CD14-positive monocyte (primary cell): Measurements from ENCODE around the gene TOM1L2. TPM values are rescaled to one million over a fixed set of nuclear protein-coding genes. Genes with fewer than 3 reads are reported as not detected.
A peak's percentile ranks its signal among the peaks of the same experiment; 100 is the strongest.

Source experiments
- DNase-seq, 3 donors: peaks; one replicate each; pipeline ENCODE4 v3.0.0-alpha.2; 2011 to 2022
- H2AFZ ChIP-seq: 2 replicates; pipeline ENCODE4 v1.6.0; 2012; ENCODE audit warnings: mild to moderate bottlenecking, low read depth, low read length, inconsistent platforms; ENCODE audit not compliant: insufficient read depth, poor library complexity, severe bottlenecking
- H3K27ac ChIP-seq, 2 donors: 1 replicate in 1 of 2; 2 replicates in 1 of 2; pipeline ENCODE4 v1.5.1; 2012 to 2013; ENCODE audit warnings: low read length in 2 of 2, control low read depth in 1 of 2, inconsistent platforms in 1 of 2, low read depth in 1 of 2, mild to moderate bottlenecking in 1 of 2
- H3K27me3 ChIP-seq, 2 donors: one replicate each; pipeline versions ENCODE4 v1.6.0 to v1.6.1; 2011 to 2013; ENCODE audit warnings: low read length in 2 of 2; ENCODE audit not compliant: control insufficient read depth in 2 of 2, insufficient read depth in 2 of 2
- H3K36me3 ChIP-seq, 2 donors: replicated peaks in 1 of 2; 1 replicate in 1 of 2; 2 replicates in 1 of 2; pipeline versions ENCODE4 v1.5.1 to v1.6.1; 2012 to 2013; ENCODE audit warnings: low read length in 2 of 2, control low read depth in 1 of 2, inconsistent platforms in 1 of 2, mild to moderate bottlenecking in 1 of 2; ENCODE audit not compliant: insufficient read depth in 2 of 2, control insufficient read depth in 1 of 2
- H3K4me1 ChIP-seq, 2 donors: 1 replicate in 1 of 2; 2 replicates in 1 of 2; pipeline versions ENCODE4 v1.5.1 to v1.6.1; 2012 to 2013; ENCODE audit warnings: low read length in 2 of 2, control low read depth in 1 of 2, inconsistent platforms in 1 of 2, mild to moderate bottlenecking in 1 of 2, moderate library complexity in 1 of 2; ENCODE audit not compliant: insufficient read depth in 2 of 2, control insufficient read depth in 1 of 2
- H3K4me2 ChIP-seq: replicated peaks from 2 replicates; pipeline ENCODE3; 2012; ENCODE audit warnings: low read length, moderate library complexity, mild to moderate bottlenecking; ENCODE audit not compliant: poor library complexity, severe bottlenecking; ENCODE audit errors: extremely low read depth
- H3K4me3 ChIP-seq, 3 experiments: fragments of 200-600 bp in 1 of 3; sonication (generic) in 1 of 3; replicated peaks in 1 of 3; 1 replicate in 2 of 3; 2 replicates in 1 of 3; pipeline ENCODE4 v1.5.1; 2011 to 2013; ENCODE audit warnings: low read length in 3 of 3, mild to moderate bottlenecking in 3 of 3, control low read depth in 2 of 3, low read depth in 2 of 3, inconsistent platforms in 1 of 3, moderate library complexity in 1 of 3
- H3K79me2 ChIP-seq: 2 replicates; pipeline ENCODE4 v1.6.0; 2012; ENCODE audit warnings: mild to moderate bottlenecking, control low read depth, inconsistent platforms, low read length, moderate library complexity; ENCODE audit not compliant: insufficient read depth
- H3K9ac ChIP-seq: 2 replicates; pipeline ENCODE4 v1.6.0; 2017; ENCODE audit warnings: low read length, mild to moderate bottlenecking; ENCODE audit not compliant: insufficient read depth, poor library complexity, severe bottlenecking
- H3K9me3 ChIP-seq, 2 donors: replicated peaks in 1 of 2; 1 replicate in 1 of 2; 2 replicates in 1 of 2; pipeline versions ENCODE4 v1.5.1 to v1.6.1; 2012 to 2013; ENCODE audit warnings: low read length in 2 of 2, control low read depth in 1 of 2; ENCODE audit not compliant: control insufficient read depth in 1 of 2, insufficient read depth in 1 of 2
- H4K20me1 ChIP-seq: 2 replicates; pipeline ENCODE4 v1.6.0; 2012; ENCODE audit warnings: mild to moderate bottlenecking, low read length, control low read depth, moderate library complexity; ENCODE audit not compliant: insufficient read depth
- H3K27ac Mint-ChIP-seq, 7 donors: one replicate each; pipeline ENCODE4 v1.8.0; 2020; ENCODE audit warnings: mild to moderate bottlenecking in 7 of 7, mixed read lengths in 7 of 7, moderate library complexity in 6 of 7, inconsistent platforms in 2 of 7
- H3K27me3 Mint-ChIP-seq, 3 donors: one replicate each; pipeline ENCODE4 v1.8.0; 2021 to 2022; ENCODE audit warnings: low read depth in 3 of 3, mild to moderate bottlenecking in 3 of 3, mixed read lengths in 3 of 3, moderate library complexity in 3 of 3, inconsistent platforms in 1 of 3
- H3K36me3 Mint-ChIP-seq, 2 donors: one replicate each; pipeline ENCODE4 v1.8.0; 2020; ENCODE audit warnings: mixed read lengths in 2 of 2, inconsistent platforms in 1 of 2, mild to moderate bottlenecking in 1 of 2
- H3K4me1 Mint-ChIP-seq: one replicate; pipeline ENCODE4 v1.8.0; 2020; ENCODE audit warnings: mild to moderate bottlenecking, mixed read lengths
- H3K4me3 Mint-ChIP-seq, 2 donors: one replicate each; pipeline ENCODE4 v1.8.0; 2020; ENCODE audit warnings: mild to moderate bottlenecking in 2 of 2, mixed read lengths in 2 of 2, moderate library complexity in 1 of 2
- H3K9me3 Mint-ChIP-seq, 7 donors: one replicate each; pipeline ENCODE4 v1.8.0; 2020 to 2022; ENCODE audit warnings: mixed read lengths in 7 of 7, mild to moderate bottlenecking in 6 of 7, moderate library complexity in 6 of 7, inconsistent platforms in 2 of 7
- CTCF ChIP-seq: fragments of 200-600 bp; IDR thresholded peaks from one replicate; pipeline ENCODE4 v1.8.0; 2022; ENCODE audit warnings: antibody characterized with exemption, mild to moderate bottlenecking
- WGBS: methylation state at CpG from one replicate; pipeline ENCODE4 v1.1.5; 2013; ENCODE audit warnings: missing lambda C conversion rate; ENCODE audit not compliant: insufficient coverage; 5-methylcytosine and 5-hydroxymethylcytosine counted together
- intact Hi-C, 2 donors: fragments of 100-400 bp; cut with micrococcal nuclease; formaldehyde crosslinking; loops; one replicate each; pipeline versions ENCODE4 v1.15.0 to v1.15.1; 2023
- polyA plus RNA-seq, 3 donors: library from polyadenylated mRNA; depleted of rRNA in 1 of 3; unstranded in 2 of 3; stranded (reverse) in 1 of 3; fragments of 300-500 nt in 2 of 3; fragments of >200 nt in 1 of 3; fragmentation: Illumina TruSeq in 2 of 3; gene quantifications; 1 replicate in 2 of 3; 2 replicates in 1 of 3; pipeline ENCODE4 v1.2.3, GENCODE V29; 2012 to 2021

The TOM1L2 gene
- polyA plus RNA-seq, 3 donors, result 1.7 to 28.2 (median 2.8) TPM

GRCh38 chr17:17852930-17853329 is 119.3 kb downstream of the TOM1L2 start:
- intact Hi-C loops, result no loop called here
- 100% methylated on average over 1 of the region's 3 CpGs for WGBS
- no peaks in the 10 kb centered on the region for H3K9me3 Mint-ChIP-seq
- H3K4me2 ChIP-seq, result no peak overlapping the region
- no peaks in the 10 kb centered on the region for H3K27me3 ChIP-seq
- no peak overlapping the region for H3K4me3 Mint-ChIP-seq
- no peak overlapping the region for H3K9ac ChIP-seq
- DNase-seq, result no peak
- H3K27me3 Mint-ChIP-seq, result no peaks in the 10 kb centered on the region
- peaks cover 3 to 16% of the 10 kb centered on the region in 2 donors for H3K36me3 ChIP-seq
- no peak overlapping the region for H3K27ac ChIP-seq
- peaks cover 21 to 25% of the 10 kb centered on the region in 2 donors for H3K36me3 Mint-ChIP-seq
- H3K79me2 ChIP-seq, result no peaks in the 10 kb centered on the region
- peaks cover 27% of the 10 kb centered on the region for H3K4me1 Mint-ChIP-seq
- no peaks in the 10 kb centered on the region for H3K9me3 ChIP-seq
- H3K4me1 ChIP-seq, result peaks cover 26 to 29% of the 10 kb centered on the region in 2 donors
- H3K27ac Mint-ChIP-seq, result no peak overlapping the region
- no peak overlapping the region for H2AFZ ChIP-seq
- no peak for TF ChIP-seq CTCF
- no peak overlapping the region for H3K4me3 ChIP-seq
- H4K20me1 ChIP-seq, result no peaks in the 10 kb centered on the region

- TF ChIP-seq CTCF, result no peak
- Histone ChIP-seq H3K9me3 (no peaks in the 10 kb centered on the region), H3K4me2 (no peak overlapping the region), H3K4me3 (no peak overlapping the region), H4K20me1 (no peaks in the 10 kb centered on the region), H3K79me2 (no peaks in the 10 kb centered on the region), H3K4me1 (peaks cover 26 to 29% of the 10 kb centered on the region in 2 donors), H3K36me3 (peaks cover 7 to 27% of the 10 kb centered on the region in 2 donors), H3K27me3 (no peaks in the 10 kb centered on the region), H2AFZ (no peak overlapping the region), H3K27ac (no peak overlapping the region), H3K9ac (no peak overlapping the region)
- no peak for DNase-seq
- Mint-ChIP-seq H3K4me3 (no peak overlapping the region), H3K27ac (peak overlapping the region in 1 of 7 donors; percentile 50), H3K27me3 (no peaks in the 10 kb centered on the region), H3K36me3 (peaks cover 31 to 34% of the 10 kb centered on the region in 2 donors), H3K9me3 (no peaks in the 10 kb centered on the region), H3K4me1 (peaks cover 27% of the 10 kb centered on the region)
- 93% methylated on average over 16 of the region's 21 CpGs for WGBS
- intact Hi-C loops, result no loop called here
Observed at GRCh38 chr17:17851103-17852002, 120.8 kb downstream of the TOM1L2 start.
